GDM1 (cell line): Measurements from ENCODE around the gene LRRK1.

Source experiments
- DNase-seq: peaks from one replicate; lab custom pipeline; 2025; lab: John Stamatoyannopoulos, UW

Gene LRRK1

DNA sequence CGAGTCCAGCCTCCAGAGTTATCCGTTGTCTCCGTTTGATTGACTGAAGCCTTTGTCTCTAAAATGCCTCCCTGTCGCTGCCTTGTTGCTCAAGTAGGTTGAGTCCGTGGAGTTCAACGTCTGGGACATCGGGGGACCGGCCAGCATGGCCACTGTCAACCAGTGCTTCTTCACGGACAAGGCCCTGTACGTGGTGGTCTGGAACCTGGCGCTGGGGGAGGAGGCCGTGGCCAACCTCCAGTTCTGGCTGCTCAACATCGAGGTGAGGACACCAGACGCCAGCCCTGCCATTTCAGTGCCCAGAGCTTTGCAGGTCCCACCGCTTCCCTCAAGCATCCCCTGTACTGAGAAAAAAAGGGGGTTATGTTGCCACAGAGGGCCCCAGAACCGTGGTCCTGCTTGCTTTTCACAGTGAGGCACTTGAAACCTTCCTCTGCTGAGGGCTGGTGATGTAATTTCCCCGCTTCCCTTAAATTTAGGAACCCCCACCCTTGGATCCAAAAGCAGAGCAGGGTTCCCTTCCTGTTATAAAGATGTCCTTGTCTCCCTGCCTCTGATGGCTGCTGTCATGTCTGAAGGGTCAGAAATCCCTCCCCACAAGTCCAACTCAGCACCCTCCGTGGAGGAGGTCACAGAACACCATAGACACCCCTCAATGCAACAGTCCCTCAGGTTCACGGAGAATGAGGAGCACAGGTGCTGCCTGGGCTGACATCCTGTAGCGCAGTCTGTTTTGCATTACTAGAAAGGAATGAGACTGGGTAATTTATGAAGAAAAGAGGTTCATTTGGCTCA lies 105.7 kb downstream of the LRRK1 start:
- DNase-seq, result no peak

DNA sequence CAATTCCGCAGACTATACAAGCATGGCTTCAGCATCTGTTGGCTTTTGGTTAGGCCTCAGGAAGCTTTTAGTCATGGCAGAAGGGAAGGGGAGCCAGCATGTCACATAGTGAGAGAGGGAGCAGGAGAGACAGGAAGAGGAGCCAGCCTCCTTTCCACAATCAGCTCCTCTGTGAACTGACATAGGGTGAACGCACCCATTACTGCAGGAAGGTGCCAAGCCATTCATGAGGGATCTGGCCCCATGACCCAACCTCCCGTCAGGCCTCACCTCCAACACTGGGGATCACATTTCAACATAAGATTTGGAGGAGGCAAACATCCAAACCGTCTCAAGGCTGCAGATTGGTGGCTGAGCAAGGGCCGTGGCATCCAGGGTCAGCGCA lies 106.3 kb downstream of the LRRK1 start:
- no peak for DNase-seq

DNA sequence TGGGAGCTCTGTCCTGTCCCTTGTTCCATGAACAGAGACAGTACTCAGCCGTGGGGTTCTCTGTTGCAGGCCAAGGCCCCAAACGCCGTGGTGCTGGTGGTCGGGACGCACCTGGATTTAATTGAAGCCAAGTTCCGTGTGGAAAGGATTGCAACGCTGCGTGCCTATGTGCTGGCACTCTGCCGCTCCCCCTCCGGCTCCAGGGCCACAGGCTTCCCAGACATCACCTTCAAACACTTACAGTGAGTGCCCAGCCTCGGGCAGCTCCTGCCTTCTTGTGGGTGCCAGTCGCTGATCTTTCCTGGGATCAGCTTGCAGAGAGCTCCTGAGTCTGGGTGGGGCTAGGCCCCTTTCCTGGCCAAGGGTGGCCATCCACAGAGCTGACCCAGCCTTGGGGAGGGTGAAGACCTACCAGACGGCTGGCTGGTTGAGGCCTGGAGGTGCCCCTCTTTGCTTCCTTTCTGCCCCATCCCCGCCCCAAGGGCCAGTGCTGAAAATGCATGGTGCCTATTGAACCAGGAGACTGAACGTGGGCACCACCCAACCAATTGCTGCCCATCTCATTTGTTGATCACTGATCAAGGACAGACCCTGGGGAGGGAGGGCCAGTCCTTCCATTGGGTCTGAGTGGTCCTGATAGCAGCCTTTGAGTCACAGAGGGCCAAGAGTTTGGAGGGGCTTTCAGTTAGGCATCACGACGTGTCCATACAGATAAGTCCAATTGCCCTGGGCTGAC lies 106.9 kb downstream of the LRRK1 start:
- no peak for DNase-seq

DNA sequence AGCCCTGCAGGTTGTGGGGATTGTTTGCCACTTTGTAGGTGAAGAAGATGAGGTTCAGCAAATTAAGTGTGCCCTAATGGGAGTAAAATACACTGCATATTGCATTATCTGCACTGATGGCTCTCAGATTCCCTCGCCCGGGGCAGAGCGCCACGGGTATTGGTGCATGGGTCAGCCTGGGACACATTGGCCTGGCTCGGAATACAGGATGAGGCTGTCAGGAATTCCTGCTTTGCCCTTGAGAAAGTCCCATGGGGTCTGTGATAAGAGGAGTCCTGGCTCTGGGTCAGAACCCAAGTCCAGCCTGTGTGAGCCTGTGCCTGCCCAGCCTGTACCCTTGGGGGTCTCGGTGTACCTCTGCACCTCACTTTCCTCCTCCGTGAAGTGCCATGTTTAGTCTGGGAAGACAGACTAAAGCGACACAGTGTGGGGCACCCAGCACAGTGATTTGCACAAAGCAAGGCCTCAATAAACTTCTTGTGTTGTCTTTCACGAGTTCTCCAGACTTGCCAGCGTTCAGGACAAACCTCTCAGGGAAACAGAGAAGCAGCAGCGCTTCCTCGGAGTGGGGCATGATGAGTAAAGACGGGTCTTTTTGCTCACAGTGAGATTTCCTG lies 107.6 kb downstream of the LRRK1 start:
- DNase-seq, result no peak

DNA sequence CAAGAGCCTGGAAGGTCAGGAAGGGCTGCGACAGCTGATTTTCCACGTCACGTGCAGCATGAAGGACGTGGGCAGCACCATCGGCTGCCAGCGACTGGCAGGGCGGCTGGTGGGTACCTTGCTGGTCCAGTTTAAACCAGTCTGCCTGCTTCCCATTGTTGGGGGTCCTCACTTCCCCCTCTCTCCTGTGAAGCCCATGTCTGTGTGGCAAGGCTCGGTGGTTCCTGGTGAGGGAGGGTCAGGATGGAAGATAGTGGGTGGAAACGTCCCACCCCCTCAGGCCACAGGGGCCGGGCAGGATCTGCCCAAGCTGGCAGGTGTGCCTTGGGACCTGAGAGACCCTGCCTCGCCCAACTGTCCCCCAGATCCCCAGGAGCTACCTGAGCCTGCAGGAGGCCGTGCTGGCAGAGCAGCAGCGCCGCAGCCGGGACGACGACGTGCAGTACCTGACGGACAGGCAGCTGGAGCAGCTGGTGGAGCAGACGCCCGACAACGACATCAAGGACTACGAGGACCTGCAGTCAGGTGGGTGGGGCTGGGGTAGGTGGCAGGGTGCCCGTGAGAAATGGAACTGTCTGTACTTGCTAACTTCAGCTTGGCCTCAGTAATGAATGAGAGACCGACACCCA lies 108.2 kb downstream of the LRRK1 start:
- no peak for DNase-seq

DNA sequence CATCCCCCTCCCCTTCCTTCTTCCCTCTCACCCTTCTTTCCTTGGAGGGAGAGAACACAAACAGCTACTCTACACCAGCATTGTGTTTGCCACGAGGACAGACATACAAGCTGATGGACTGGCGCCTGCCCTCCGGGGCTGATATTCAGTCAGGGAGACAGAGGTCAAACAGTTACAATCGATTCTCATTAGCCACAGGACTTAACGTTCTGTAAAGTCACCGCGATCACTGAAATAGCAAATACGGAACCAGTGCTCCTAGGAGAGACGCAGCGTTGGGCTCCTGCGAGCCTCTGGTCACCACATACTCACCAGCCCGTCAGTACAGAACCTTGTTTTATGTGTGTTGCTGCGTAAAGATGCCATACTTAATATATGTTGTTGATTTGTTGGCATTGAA lies 108.8 kb downstream of the LRRK1 start:
- no peak for DNase-seq

DNA sequence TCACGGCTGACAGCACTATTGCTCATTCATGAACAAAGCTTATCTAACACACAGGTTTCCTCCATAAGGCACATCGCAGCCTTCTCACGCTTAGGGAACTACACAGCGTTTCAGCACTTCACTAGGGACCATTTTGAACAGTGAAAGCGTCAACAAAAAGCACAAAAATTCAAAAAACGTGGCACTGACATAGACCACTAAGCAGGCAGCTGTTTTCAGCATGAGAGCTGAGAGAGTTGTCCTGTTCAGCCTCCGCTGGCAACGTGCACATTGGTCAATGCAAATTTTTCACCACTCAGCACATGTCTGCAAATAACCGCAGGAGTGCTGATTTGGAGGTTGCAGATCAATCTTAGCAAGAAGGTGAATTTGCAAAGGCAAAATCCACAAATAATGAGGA lies 109.2 kb downstream of the LRRK1 start:
- no peak for DNase-seq

DNA sequence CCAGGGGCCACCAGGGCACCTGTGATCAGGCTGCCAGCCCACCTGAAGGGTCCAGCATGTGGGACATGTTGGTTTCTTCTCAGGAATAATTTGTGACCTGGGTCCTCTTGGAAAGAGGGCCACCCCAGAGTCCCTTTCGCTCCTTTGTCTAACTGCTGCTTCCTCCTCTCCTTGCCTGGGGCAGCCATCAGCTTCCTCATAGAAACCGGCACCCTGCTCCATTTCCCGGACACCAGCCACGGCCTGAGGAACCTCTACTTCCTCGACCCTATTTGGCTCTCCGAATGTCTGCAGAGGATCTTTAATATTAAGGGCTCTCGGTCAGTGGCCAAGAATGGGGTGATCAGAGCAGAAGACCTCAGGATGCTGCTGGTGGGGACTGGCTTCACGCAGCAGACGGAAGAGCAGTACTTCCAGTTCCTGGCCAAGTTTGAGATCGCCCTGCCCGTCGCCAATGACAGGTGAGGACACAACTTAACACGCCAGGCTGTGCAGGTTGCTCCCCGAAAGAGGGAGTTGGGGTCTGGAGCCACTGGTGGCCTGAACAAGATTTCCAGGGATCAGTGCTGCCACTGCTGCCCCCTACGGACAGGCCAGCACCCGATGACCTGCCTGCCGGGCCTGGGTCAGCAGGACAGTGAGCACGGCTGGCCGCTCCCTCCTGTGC lies 109.7 kb downstream of the LRRK1 start:
- DNase-seq, result no peak

DNA sequence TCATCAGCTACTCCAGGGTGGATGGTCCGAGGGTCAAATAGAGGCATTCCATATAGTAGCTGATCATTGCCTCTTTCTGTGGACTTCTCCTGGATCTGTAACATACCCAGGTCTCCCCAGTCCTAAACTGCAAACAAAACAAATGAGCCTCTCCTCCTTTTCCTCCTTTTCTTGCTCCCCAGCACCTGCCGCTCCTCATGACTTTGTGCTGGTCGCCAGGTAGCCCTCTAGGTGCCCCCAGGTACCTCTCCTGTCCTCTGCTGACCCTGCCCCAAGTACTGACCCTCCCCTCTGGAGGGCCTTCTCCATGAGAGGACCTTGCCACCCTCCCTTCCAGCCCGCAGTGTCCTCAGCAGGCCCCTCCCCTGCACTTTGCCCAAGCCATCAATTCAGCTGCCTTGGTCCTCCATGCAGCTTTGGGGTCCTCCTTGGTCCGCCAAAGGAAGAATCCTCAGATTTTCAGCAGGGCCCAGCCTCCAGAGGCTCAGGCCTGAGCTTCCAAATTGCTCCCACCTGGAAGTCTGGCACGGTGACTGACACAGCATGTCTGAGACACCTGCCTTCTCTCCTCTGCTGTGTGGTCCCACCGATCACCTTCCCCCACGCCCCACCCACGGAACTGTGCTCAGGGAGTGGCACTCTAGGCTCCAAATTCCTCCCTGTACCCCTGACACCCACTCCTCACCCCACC lies 111.0 kb downstream of the LRRK1 start:
- DNase-seq, result no peak

DNA sequence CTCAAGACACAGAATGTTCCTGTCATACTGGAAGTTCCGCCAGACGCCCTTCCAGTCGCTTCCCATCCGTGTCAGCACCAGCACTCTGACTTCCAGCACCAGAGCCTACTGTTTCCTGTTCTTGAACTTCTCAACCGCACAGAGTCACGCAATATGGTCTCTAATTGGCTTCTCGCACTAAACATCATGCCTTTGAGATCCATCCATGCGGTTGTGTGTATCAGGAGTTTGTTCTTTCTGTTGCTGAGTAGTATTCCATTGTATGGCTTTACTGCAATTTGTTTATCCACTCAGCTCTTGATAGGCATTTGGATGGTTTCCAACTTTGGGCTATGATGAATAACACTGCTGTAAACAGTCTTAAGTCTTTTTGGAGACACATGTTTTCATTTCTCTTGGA lies 112.1 kb downstream of the LRRK1 start:
- DNase-seq, result no peak

DNA sequence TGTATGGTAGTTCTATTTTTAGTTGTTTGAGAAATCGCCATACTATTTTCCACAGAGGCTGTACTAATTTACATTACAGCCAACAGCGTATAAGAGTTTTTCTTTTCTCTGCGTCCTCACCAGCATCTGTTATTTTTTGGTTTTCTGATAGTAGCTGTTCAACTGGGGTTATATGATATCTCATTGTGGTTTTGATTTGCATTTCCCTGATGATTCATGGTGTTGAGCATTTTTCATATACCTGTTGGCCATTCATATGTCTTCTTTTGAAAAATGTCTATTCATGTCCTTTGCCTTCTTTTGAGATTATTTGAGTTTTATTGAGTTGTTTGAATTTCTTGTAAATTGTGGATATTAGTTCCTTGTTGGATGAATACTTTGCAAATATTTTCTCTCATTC lies 114.6 kb downstream of the LRRK1 start:
- DNase-seq, result no peak

DNA sequence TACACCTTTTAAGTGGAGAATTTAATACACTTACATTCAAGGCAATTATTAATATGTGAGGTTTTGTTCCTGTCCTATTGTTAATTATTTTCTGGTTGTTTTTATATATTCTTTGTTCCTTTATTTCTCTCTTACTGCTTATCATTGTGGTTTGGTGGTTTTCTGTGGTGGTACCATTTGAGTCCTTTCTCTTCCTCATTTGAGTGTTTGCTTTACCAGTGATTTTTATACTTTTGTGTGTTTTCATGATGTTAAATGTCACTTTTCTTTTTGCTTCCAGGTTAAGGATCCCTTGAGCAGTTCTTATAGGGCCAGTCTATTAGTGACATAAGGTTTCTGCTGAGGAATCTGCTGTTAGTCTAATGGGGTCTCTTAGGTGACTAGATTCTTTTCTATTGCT lies 116.5 kb downstream of the LRRK1 start:
- no peak for DNase-seq

DNA sequence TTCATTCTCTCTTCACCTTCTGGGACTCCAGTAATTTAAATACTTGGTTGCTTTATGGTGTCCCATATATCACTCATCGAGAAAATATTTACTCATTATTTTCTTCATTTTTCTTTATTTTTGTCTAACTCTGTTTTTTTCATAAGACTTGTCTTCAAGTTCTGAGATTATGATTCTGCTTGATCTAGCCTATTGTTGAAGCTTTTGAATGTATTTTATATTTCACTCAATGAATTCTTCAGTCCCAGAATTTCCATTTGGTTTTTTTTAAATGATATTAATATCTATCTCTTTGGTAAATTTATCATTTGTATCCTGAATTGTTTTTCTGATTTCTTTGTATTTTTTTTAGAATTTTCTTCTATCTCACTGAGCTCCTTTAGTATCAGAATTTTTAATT lies 117.0 kb downstream of the LRRK1 start:
- no peak for DNase-seq

DNA sequence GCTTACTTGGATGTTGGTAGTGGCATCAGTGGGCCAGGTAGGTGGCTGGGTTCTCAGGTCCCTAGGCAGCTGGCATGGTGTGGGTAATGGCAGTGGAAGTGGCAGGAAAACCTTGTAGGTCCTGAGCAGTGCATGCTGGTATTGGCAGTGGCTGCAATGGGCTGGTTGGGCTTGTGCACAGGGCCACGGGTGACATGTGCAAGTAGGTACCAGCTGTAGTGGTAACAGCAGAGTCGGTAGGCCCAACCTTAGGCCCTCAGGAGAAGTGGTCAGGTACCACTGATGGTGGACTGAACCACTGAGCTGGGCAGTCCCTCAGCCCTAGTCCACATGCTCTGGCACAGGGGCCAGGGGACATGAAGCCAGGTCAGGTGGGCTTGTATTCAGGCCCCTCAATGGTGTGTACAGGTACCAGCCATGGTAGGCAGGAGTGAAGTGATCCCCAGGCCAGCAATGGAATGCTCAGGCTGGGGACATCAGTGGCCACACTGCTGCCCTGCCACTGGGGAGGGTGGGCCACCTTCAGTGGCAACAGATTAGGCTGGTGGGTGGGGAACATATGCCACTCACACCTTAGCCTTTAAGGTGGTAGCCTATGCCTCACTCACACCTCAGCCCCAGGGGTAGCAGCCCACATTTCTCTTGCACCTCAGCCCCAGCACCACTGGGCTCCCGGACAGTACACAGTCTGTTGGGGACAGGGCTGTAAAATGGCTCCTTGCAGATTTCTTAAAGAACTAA lies 118.1 kb downstream of the LRRK1 start:
- DNase-seq, result no peak

DNA sequence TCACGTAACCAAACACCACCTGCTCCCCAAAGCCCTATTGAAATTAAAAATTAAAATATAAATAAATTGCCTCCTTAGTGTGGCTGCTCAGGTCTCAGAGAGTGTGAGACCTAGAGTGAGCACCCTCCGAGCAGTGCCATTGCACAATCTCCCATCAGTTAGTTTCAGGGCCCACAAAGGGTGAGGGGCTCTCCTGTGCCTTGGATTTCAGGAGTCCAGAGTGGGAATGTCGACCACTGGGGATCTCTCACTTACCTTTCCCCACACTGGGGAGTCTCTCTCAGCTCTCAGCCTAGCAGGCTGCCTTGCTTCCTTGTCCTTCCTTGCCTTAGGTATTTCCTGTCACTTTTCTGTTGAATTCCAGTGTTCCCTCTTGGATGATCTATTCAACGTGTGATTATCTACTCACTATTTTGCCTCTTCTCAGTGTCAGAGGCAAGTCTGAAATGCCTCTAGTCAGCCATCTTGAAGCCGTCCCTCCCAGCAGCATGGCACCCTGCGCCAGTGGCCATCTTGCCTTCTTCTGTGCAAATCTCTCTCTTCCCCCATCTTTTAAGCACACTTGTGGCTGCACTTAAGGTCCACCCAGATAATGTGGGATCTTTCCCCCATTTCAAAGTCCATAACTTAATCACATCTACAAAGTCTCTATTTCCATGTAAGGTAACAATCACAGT lies 119.3 kb downstream of the LRRK1 start:
- no peak for DNase-seq

DNA sequence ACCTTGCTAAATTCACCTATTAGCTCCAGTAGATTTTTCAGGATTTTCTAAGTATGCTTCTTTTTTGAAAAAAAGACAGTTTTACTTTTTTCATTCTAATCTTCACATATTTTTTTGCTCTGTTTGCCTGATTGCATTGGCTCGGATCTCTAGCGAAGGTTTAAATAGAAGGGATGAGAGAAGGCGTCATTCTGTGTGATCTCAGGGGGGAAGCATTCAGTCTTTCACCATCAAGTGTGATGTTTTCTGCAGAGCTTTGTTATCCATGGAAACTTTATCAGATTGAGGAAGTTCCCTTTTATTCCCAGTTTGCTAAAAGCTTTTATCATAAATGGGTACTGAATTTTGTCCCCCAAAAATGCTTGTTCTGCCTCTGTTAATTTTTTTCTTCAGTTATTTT lies 120.3 kb downstream of the LRRK1 start:
- no peak for DNase-seq

DNA sequence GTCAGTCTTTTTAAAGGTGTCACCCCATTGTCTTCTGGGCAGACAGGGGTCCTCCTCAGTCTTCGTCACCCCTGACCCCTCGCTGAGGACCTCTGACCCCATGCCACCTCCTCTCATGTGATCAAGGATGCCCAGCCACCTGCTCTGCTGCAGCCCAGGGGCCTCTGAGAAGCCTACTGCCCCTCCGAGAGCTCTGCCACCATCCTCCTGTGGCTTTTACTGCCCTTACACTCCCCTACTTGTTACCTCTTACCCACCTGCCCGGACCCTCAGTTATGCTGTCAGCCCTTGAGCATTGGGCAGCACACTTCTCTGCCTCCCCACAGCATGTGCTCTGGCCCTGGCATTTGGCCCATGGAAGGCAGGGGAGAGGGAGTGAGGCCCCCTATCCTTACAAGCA lies 123.2 kb downstream of the LRRK1 start:
- no peak for DNase-seq

DNA sequence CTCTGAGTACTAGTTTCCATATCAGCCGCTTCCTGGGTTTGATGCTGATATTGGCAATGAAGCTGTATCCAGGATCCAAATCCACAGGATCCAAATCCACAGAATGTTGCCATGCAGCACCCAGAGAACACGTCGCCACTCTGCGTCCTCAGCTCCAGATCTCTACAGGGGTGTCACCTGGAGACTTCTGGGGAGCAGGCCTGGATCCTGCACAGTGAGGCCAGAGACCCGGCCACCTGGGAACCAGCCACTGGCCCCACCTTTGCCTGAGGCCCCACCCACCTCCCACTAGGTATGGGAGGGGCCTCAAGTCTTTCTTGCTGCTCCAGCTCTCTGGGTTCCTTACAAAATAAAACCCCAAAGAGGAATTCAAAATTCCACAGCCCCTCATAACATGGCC lies 123.9 kb downstream of the LRRK1 start:
- no peak for DNase-seq

DNA sequence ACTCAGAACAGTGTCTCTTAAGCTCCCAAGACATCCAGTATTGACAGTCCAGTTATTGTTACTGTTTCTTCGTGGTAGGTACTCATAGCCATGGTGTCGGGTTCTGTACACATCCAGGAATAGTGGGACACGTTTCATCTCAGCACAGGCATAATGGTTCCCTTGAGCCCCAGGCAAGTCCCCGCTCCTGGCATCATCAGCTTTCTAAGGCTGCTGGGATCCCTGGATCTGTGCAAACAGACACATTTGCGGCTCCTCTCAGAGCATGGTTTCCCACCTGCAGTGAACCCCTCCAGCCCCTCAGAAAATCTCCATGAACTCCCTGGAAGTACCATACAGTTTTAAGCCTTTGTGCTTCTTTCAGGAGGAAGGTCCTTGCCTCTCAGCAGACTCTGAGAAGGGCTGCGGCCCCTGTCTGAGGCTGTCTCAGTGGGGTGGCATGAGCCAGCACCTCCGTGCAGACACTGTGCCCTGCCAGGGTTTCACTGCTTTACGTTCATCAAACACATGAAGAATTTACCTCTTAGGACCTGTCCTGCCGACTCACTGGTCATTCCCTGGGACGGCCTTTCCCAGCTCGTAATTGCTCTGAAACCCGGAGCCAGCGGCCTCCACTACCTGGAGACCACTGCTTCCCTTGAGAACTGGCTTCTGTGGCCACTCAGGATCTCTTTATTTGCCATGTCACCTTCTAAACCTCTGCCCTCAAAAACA lies 124.9 kb downstream of the LRRK1 start:
- DNase-seq, result no peak
